GM21381 (cell line): ENCODE results near the gene RAB35.

ENCODE experiments used
- ATAC-seq: cut with Tn5 transposase; IDR thresholded peaks from one replicate; pipeline ENCODE4 v1.9.1; 2021; ENCODE audit warnings: mild to moderate bottlenecking, moderate library complexity; ENCODE audit not compliant: unreplicated experiment

Gene RAB35

GRCh38 chr12:120109570-120110267, 6.8 kb downstream of the RAB35 start:
- no peak for ATAC-seq

DNA sequence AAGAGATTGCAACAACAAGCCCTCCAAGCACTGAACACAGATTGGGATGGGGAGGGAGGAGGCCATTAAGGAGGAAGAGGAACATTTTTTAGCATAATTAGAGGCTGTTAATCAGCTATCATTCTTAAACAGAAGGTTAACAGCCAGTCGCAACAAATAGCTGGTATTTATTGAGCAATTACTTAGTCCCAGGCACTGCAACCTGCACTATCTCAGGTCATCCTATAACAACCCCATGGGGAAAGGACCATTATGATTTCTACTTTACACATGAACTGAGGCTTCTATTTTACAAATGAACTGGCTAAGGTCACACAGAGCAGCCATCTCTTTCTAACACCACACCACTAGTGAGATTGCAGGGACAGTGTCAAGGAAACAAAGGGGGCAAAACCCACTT, 10.4 kb downstream of the RAB35 start:
- ATAC-seq = no peak

GRCh38 chr12:120103371-120103770, 13.2 kb downstream of the RAB35 start:
- no peak for ATAC-seq

DNA sequence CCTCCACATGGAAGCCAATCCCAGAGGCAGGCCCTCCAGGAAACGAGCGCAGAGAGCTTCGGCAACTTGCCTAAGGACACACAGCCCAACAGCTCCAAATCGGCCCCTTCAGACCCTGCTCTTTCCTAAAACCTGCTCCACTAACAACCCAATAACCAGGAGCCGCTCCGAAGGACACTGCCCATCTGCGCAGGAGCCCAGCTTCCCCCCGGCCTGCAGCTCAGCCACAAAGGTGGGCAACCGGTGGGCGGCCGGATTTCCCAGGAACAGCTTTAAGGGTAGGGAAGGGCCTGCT, 13.6 kb downstream of the RAB35 start:
- ATAC-seq = no peak

GRCh38 chr12:120102189-120103043, 14.1 kb downstream of the RAB35 start:
- ATAC-seq = no peak

DNA sequence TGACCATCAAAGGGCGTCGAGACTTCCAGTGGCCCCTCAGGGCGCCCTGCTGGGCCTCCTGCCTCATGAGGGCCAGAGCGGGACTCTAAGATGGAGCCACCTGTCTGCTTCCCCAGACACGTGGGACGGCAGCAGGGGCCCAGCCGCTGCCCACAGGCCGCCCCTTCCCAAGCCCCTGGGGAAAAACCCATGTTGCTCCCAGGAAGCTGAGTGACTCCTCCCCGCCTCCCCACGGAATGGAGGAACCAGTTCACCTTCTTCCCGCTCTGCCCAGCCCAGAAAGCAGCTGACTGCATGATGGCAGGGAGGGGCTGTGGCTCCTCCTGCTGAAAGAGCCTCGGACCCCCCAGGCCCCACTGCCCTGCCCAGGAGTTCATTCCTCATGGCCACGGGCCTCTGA, 14.9 kb downstream of the RAB35 start:
- ATAC-seq = no peak

GRCh38 chr12:120101182-120101581, 15.4 kb downstream of the RAB35 start:
- no peak for ATAC-seq

DNA sequence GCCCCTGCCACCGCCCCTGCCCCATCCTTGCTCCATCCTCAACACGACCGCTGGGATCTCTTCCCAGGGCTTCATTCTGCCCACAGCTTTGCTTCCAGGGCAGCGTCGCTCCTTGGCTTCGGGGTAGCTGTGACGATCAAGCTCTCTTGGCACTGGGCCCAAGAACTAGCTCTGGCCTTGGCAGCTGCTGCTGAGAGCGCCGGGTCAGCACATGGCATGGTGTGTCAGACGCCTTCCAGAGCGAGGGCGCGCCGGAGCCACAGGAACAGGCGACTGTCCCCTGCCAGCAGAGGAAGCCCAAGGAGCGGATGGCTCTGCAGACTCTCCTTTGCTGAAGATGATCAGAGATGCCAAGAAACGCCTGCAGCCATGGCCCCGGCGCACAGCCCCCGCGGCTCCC, 15.9 kb downstream of the RAB35 start:
- ATAC-seq = no peak

- ATAC-seq = no peak
Measured at GRCh38 chr12:120099738-120100137, 16.8 kb downstream of the RAB35 start.

DNA sequence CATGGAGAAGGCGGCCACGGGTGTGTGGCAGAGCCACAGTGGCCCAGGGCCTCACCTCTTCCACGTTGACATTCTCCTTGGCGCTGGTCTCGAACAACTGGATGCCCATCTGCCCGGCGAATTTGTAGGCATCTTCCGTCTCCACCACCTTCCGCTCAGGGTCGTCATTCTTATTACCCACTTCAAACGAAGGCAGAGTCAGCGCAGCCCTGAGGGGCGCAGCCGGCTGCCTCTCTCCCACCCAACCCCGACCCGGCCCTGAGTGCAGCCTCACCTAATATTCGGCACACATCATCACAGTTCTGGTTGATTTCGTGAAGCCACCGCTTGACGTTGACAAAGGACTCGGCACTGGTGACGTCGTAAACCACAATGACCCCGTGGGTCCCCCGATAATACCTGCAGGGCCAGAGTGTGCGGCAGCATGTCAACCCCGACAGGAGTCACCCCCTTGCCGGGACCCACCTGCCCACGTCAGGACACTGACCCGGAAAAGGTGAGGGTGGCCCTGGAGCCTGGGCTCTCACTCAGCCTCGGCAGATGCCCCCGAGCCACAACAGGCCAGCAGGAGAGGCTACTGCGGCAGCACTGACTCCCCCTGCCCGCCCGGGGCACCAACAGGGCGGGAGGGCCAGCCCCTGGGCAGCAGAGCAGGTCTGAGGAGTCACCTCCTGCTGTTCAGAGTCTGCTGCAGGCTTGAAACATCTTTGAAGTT, 17.6 kb downstream of the RAB35 start:
- ATAC-seq = no peak

- ATAC-seq = no peak
Measured at GRCh38 chr12:120096671-120097202, 19.8 kb downstream of the RAB35 start.

DNA sequence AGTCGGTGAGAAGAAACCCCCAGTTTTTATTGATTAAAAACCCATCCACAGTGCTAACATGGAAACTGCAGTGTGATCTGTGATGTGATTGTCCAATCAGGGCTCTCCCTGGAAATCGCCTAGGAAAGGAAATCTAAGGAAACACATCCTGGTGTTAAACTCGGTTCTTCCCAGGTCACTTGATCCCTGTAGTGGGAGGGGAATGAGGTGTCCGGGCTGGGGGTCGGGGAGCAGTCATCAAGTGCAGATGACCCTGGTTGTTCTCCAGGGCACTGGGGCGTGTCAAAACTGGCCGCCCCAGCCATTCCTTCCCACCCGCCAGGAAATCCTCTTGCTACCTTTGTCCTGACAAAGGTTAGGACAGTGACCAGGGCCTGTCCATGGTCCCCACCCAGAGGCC, 20.8 kb downstream of the RAB35 start:
- no peak for ATAC-seq

DNA sequence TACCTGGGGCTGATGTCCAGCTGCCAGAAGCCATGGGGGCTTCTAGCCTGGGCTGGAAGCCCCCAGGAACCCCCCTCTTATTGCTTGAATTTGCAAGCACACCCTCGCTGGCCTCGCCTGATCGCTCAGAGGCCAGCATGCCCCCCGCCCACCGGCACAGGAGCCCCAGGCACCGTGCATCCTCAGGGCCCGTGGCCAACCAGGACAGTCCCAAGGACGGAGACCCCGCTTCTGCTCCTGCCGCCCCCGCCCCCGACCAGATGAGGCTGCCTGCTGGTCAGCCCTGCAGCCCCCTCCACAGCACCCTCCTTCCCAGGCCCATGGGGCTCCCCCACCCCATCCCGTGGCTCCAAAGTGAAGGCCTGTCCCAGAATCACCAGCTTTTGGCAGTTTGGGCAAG, 21.2 kb downstream of the RAB35 start:
- no peak for ATAC-seq

- no peak for ATAC-seq
Measured at GRCh38 chr12:120094485-120094884, 22.1 kb downstream of the RAB35 start.

GRCh38 chr12:120093592-120094355, 22.8 kb downstream of the RAB35 start:
- ATAC-seq = no peak

- no peak for ATAC-seq
Measured at GRCh38 chr12:120093336-120093591, 23.3 kb downstream of the RAB35 start.

- ATAC-seq = no peak
Measured at GRCh38 chr12:120092551-120093335, 23.8 kb downstream of the RAB35 start.

DNA sequence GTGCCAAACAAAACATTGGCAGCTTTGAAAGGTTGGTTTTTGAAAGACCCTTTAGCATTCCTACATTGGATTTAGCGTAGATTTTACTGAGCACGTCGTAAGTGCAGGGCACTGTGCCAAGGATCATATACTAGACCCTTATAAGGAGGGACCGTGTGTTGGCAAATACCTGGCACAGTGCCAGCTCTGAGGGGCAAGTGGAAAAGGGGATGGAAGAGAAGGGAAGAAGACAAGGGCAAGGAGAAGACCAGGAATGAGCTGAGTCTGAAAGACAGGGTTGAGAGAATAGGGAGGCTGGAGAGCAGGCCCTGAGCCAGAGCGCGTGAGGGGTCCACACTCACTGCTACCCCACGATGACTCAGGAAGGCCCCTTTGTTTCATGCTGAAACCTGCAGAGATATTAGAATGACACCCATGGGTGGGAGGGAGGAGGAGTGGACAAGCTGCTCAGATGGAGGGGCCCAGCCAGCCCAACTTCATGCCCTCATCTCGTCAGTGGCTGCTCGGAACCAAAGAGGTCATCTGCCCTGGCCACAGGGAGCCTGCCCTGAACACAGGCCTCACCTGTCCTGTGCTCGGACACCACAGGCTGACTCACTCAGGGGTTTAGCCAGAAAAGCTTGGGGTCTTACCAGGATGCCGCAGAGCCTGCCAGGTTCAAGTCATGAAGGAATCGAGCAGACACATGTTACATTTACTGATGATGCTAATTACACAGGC, 25.0 kb downstream of the RAB35 start:
- ATAC-seq = no peak

DNA sequence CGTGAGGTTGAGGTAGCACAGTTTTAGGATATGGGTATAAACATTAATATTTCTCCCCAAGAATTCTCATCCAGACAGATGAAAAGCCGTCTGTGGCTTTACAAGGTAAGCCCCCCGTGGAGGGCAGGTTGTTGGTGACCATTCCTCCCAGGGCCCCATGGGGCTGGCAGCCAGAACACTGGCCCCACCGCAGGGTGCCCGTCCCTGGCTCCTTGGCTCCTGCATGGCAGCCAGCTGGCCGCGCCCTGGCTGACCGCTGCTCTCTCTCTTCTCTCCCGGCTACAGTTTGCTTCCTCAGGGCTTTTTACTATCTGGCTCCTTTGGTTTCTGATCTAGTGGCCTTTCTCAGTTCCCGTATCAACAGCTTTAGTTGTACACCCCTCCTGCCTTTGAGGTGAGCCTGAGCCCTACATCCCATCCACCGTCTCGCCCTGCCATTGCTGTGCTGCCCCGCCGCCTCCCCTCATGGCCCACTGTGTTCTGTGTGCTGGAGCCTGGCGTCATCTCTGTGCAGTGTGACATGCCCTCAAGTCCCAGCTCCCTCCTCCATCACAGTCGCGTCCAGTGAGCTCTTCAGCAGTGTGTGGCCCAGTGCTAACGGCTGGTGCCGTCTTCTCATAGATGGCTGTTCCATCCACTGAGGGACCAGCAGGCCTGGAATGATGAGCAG, 25.8 kb downstream of the RAB35 start:
- no peak for ATAC-seq
